Measurements from ENCODE around the gene HESX1.

Gene HESX1

GRCh38 chr3:57199895-57200297 is at the start of gene HESX1:
TSS of gene HESX1 (minus strand) at chr3:57199978. CDS start at chr3:57199918, 60 bp downstream.
- DNase-seq: no peak

DNA sequence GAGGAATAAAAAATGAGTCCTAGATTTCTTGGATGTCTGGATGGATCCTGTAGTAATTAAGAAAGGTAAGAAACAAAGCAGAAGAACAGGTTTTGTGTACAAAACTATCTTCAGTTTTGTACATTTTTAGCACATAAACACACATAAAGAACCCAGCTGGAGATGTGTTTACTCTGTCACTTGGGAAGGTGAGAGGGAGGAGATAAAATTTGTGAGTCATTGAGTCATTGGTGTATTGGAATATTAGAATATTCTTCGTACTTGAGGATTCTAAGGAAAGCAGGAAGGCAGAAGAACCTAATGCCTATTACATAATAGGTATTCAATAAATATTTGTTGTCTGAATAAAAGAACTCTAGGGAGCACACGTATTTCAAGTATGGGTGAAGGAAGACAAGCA is 45.2 kb upstream of the HESX1 start:
- DNase-seq: no peak

DNA sequence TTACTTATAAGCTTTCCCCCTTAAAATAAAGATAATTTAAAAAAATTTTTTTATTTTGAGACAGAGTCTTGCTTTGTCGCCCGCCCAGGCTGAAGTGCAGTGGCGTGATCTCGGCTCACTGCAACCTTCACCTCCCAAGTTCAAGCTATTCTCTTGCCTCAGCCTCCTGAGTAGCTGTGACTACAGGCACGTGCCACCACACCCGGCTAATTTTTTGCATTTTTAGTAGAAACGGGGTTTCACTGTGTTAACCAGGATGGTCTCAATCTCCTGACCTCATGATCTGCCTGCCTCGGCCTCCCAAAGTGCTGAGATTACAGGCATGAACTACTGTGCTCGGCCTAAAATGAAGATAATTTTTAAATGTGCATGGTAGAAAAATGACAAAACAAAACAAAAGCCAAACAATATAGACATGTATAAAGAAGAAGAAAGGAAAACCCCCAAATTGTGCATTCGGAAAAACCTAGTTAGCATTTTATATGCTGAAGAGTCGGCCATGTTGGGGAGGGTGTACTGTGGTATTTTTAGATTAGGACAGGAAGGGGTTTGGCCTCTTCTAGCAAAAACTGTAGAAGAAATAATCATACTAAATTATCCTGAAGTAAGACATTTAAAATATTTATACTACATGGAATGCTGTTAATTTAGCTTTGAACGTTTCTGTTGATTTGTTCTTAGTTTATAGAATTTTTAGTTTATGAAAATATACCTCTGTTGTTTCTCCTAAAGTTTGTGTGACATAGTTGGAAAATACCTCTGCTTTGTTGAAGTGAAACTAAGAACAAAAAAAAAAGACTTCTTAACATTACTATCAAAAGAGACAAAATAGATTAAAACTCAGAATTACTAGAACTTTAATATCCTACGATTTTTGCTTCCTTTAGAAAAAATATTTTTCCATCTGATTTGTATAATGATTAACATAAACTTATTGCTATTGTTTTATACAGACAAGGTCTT is 35.1 kb upstream of the HESX1 start:
- no peak for DNase-seq

DNA sequence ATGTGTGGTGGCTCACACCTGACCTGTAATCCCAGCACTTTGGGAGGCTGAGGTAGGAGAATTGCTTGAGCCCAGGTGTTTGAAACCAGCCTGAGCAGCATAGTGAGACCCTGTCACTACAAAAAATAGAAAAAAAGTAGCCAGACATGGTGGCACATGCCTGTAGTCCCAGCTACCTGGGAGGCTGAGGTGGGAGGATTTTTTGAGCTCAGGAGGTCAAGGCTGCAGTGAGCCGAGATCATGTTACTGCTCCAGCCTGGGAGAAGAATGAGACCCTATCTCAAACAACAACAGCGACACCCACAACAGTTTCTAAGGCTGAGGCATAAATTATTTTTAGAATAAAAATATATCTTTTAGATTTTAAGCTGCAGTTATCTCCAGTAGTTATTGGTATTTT is 34.0 kb upstream of the HESX1 start:
- no peak for DNase-seq

DNA sequence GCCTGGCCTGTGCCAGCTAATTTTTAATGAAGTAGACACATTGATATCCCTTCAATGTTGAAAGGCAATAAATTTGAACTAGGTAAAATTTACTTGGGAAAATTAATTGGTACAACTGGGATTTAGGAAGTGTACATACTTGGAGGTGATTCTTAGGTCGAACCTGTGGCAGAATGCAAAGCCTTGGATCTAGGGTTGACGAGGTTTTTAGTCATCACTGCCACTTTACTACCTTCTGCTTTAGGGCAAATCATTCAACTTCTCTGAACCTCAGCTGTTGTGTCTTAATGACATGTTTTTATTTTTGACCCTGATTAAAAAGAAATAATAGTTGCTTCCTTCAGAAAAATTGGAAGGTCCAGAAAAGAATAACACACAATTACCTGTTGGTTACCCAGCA is 30.2 kb upstream of the HESX1 start:
- DNase-seq: no peak

DNA sequence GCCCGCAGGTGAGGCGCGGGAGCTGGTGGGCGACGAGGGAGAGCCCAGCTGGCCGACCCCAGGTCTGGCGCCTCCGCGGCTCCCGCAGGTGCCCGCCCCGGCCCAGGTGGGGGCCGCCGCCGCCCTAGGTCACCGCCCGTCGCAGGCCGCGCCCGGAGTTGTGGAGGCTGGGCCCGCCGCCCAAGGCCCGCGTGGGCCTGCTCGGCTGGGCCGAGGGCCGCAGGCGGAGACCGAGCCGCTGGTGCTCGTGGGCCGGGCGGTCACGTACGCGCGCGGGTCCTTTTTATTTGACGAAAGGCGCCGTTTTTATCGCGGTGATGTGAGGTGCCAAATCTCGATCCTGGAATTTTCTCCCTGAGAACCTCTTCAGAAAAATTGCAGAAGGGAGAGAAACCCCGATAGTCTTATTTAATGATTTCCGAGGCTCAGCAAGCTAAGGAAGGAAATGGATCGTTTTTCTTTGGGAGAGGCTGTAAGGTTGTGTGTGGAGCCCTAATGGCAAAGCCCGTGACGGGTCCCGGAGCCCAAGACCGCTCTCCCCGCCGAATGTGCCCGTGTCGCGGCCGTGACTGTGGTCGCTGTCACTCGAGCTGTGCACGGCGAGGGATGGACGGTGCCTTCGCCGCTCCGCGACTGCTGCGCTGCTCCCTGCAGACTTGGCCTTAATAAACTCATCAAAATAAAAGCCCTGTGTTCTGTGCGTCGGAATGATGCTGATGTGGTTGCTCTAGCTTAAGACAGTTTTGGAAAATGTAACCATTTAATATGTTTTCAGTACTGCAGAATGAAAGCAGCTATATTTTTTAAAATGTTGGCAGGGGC is 28.4 kb upstream of the HESX1 start:
- peak; percentile 73 for DNase-seq

DNA sequence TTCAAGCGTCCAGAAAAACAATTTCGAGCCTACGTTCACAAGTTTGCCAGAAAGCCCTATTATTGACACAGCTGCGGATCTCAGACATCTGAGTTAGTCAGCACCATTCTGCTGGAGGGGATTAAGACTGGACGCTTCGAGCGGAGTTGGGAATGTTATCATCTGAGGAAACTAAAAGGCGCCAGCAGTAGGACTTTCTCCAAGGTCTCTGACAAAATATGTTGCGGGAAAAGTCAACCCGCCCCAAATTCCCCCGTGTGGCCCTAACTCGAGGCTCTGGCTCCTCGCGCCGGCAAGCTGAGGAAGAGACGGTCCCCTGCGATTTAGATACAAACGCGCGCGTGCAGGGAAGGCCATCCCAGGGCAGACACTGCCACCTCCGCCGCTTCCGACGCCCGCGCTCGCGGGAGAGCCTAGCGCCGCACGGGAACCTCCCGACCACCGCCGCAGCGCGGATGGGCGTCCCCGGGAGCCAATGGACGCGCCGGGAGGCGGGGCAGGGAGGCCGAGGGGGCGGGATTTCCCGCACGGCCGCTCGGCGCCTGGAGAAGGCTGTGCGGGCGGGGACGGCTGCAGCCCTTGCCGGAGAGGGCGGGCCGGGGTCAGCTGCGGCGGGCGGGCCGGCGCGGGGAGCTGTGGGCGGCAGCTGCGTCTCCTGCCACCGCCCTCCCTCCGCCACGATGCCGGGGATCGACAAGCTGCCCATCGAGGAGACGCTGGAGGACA is 27.6 kb upstream of the HESX1 start, which contains the start of gene APPL1:
Gene APPL1, plus strand, starts transcription at position 526 of the 726 bp plus-strand sequence. Its CDS starts 155 bp downstream, at position 681.
- DNase-seq: peak; percentile 96

DNA sequence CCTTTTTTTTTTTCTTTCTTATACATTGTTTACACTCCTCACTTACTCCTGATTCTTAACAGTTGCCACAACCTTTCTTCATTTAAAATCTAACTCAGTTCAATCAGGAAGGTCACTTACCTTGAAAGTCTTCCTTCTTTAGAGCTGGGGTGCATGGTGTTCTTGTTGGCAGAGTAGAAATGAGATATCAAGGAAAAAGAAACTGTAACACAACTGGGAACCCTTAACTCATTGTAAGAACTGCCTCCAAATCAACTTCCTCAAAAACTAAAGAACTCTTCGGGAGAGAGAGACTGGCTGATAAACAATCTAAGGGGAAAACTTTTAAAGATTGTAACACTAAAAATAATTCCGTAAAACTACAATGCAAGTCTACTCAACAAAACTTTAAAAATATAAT is 26.4 kb upstream of the HESX1 start:
- no peak for DNase-seq

- DNase-seq: no peak
Observed at GRCh38 chr3:57224856-57225255, 25.1 kb upstream of the HESX1 start.

GRCh38 chr3:57221883-57222282 is 22.1 kb upstream of the HESX1 start:
- no peak for DNase-seq

DNA sequence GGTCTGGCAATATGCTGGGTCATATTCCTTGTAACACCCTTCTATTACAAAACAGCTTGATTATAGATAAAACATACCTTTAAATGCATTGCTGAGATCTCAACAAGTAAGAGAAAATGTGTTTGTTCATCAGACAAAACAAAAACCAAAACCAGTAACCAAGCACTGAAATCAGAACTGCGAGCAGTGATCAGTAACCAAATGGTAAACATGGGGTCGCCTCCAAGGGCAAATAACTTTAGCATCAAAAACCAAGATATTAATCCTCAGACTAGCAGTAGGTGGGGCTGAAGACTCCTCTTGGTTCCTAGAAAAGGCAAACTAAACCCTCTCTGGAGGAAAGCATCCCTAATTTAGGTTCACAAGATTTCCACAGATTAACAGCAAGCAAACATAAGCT is 6.6 kb upstream of the HESX1 start:
- no peak for DNase-seq

DNA sequence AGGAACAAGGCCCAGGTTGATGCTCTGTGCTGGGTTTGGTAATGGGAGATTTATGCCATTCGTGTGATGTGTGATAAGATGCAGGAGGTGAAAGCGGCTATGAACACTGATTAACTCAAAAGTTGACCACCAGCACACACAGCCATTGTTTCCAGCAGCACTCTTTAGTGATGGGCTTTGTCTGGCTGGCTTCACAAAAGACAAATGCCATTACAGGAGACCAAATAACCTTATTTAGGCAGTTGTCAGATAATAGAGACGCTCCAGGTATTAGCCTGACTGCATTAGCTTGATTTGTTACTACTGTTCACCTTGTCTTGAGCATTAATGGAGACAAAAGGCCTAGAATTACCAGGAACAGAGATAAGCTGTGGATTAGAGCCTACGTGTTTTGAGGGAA is 5.1 kb downstream of the HESX1 start:
- DNase-seq: no peak

GRCh38 chr3:57192028-57192427 is 7.8 kb downstream of the HESX1 start:
- no peak for DNase-seq

GRCh38 chr3:57184526-57184925 is 15.3 kb downstream of the HESX1 start:
- no peak for DNase-seq

- no peak for DNase-seq
Observed at GRCh38 chr3:57179580-57180410, 20.0 kb downstream of the HESX1 start.

DNA sequence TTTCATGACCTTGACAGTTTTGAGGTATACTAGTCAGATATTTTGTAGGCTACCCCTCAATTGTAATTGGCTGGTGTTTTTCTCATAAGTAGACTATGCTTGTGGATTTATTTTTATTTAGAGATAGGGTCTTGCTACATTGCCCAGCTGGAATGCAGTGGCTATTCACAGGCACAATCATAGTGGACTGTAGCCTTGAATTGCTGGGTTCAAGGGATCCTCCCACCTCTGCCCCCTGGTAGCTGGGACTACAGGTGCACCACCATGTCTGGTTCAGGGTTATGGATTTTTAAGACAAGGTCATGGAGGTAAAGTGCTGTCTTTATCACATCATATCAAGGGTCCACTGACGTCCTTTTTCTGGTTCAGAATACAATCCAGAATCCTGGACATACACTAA is 23.7 kb downstream of the HESX1 start:
- DNase-seq: no peak

GRCh38 chr3:57173687-57174086 is 26.1 kb downstream of the HESX1 start:
- DNase-seq: no peak

GRCh38 chr3:57170946-57171345 is 28.8 kb downstream of the HESX1 start:
- DNase-seq: no peak

DNA sequence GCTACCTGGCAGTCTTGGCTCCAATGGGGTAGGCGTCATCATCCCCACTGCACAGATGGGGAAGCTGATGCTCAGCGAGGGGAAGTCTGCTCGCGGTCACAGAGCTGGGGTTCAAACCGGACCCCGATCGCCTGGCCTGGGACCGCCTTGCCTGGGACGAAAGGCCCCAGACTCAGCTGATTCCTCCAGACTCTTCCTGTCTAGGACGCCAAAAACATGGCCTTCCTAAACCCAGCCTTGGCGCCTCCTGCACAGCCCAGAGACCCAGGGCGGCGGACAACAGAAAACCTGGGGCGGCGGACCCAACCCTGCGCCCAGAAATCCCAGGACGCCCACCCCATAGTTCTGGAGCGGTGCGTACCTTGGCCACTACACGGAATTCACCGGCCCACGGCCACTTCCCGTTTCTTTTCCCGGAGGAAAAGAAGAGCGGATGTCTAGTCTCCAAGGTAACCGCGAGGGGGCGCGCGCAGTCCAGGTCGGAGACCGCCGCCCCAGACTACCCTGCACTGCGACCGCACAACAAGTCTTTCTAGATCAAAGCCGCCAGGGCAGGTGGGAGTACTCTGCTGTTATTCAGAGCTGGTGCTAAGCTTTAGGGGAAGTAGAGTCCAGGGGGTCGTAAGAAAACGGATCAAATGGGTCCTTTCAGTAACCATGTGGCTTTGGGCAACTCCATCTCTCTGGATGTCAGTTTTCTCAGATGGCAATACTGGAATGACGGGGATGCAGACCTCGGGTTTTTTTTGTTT is 29.7 kb downstream of the HESX1 start:
- DNase-seq: peak; percentile 86

DNA sequence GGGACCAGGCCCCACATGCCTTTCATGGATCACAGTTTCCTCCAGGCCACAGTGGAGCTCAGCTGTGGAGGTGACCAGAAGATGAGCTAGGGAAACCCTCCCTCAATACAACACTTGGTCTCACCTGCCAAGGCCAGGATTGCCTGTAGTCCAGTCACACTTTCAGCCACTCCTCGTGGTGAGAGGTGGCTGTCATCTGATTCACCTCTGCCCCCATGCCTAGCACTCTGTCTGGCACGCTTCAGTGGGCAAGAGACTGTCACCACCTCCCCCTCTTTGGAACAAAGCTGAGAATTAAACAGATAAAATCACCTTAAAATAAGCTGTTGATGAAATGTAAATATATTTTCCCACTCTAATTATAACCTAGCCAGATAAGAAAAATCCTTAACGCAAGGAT is 30.7 kb downstream of the HESX1 start:
- DNase-seq: no peak

DNA sequence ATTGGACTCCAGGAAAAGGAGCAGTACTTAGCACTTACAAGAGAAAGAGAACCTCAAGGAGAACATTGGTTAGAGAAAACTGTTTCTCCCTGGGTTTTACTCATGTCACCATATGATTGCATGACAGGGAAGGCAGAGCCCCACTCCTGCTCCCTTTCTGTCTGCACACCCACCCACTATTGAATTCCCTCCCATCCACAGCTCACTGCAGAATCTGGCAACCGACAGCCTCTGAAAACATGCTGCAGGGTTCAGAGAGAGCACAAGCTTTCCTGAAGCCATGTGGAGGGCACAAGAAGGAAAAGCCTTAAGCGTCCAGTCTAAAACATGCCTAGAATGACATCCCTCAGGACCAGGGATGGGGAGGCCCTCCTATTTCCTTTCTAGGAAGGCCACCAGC is 31.6 kb downstream of the HESX1 start:
- no peak for DNase-seq

Data from activated CD8-positive, alpha-beta memory T cell treated with anti-CD3 and anti-CD28 coated beads for 24 hours (primary cell).